ENCODE results near the gene TOR1AIP2.
A peak's percentile ranks its signal among the peaks of the same experiment; 100 is the strongest.

TOR1AIP2 gene

DNA sequence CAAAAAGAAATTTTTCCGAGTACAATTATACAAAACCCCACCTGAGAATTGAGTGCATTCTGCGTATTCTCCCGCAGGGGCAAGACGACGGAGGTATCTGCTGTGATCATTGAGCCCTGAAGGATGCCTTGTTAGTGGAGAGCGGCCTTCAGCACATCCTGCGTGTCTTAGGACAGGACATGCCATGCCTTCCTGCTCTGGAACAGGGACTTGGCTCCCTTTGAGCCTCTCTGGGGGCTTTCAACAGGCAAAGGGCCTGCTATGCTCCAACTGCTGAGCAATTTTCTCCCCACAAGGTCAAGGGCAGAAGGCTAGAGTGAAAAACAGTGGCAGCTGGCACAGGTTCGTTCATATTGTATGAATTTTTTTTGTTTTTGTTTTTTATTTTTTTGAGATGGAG, 52.4 kb downstream of the TOR1AIP2 start:
- DNase-seq: no peak

DNA sequence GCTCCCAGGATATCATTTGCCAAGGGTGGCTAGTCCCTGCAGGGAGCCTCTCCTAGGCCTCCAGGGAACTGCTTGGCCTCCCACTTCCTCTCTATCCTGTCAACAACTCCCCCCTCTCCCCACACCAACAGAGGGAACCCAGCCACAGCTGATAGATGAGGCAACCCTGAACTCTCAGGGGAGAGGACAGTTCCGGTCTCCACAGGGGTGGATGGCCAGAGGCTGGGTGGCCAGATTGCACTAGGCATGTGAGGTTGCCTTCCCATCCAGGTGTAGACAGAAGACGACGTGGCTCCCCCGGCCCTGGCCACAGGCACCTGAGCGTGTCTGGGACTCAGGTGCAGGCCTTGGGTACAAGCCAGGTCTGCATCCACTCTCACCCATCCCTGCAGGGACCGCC, 53.3 kb downstream of the TOR1AIP2 start:
- no peak for DNase-seq

GRCh38 chr1:179823693-179824092, 53.9 kb downstream of the TOR1AIP2 start:
- no peak for DNase-seq

DNA sequence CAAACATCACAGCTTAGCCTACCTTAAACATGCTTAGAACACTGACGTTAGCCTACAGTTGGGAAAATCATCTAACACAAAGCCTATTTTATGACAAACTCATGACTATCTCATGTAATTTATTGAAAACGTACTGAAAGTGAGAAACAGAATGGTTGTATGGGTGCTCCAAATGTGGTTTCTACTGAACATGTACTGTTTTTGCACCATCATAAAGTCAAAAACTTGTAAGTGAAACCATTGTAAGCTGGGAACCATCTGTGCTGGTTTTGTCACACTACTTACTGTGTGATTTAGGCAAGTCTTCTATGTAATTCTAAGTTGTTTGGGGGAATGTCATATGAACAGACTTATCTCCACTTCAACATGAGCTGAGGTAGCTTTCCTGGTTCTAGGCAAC, 55.5 kb downstream of the TOR1AIP2 start:
- DNase-seq: no peak

DNA sequence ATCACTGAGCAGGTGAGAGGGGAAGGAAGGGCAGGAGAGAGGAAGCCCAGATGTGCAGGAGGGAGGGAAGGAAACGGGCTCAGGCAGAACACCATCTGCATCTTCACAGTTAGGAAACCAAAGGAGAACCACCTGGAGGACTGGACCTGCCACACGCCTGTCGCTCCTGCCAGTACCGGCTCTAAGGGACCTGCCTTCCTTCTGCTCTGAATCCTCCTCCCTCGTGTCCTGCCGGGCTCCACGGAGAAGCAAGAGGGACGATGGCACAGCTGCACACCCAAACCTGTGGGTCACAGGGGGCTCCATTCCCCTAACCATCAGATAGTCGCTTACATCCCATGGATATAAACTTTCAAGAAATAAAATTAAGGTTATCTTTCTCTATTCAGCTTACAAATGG, 56.1 kb downstream of the TOR1AIP2 start:
- no peak for DNase-seq

DNA sequence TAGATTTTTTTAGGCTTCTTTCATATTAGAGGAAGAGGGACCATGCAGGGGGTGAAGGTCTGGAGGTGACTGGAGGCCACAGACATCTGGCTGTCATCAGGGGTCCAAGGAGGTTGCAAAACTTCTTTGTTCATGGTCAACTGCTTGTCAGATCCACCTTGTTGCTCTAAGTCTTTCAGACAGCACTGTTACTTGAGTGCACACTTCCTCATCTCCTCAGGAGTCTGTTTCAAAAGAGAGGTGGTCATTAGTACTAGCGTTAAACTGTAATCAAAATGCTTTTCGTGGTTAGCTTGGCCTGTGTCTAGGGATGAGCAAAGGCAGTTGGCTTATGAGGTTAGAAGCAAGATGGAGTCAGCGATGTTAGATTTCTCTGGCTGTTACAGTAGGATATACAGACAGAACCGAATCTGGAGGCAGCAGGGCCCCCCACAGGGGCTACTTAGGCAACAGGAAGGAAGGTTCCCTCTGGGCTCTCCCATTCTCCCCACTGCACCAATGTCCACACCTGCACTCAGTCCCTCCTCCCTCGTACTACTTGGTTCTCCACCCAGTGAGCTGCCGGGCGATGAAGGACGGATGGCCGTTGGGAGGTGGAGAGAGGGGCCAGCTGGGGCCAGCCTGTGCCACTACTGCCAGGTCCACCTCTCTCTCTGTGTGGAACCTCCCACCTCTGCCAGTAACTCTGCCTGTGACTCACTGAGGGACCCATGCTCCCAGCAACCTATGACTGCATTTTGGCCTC, 57.2 kb downstream of the TOR1AIP2 start:
- no peak for DNase-seq

DNA sequence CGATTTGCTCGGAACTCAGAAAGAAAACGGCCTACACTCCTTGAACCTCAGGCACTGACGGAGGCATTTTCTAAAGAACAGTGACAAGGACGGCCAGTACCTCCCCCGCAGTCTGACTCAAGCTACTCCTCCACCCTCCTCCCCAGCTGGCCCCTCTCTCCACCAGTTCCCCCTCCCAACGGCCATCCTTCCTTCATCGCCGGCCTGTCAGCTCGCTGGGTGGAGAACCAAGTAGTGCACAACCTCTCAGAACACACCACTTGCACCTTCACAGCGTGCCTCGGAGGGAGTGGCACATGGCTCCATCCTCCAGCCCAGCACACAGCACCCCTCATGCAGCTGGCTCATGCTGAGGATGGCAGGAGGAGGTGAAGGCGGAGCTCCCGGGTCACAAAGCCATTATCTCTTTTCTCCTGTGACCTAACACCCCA, 58.8 kb downstream of the TOR1AIP2 start:
- DNase-seq: no peak

GRCh38 chr1:179818260-179818659, 59.3 kb downstream of the TOR1AIP2 start:
- no peak for DNase-seq

DNA sequence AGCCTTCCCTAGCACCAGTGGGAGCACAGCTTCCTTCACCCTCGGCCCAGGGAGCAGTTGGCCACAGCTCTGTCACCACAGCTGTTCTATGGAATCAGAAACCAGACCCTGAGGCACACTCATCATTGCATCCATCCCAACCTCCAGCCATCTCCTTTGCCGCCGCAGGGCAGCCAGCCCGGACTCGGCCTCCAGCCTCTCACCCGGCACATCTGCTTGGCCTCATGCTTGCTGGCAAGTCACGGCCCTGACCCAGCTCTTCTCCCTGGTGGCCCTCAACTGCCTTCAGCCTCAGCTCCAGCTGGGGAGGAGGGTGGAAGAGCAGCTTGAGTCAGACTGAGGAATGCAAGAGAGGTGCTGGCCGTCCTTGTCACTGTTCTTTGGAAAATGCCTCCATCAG, 59.8 kb downstream of the TOR1AIP2 start:
- no peak for DNase-seq

GRCh38 chr1:179817056-179817455, 60.5 kb downstream of the TOR1AIP2 start:
- no peak for DNase-seq

DNA sequence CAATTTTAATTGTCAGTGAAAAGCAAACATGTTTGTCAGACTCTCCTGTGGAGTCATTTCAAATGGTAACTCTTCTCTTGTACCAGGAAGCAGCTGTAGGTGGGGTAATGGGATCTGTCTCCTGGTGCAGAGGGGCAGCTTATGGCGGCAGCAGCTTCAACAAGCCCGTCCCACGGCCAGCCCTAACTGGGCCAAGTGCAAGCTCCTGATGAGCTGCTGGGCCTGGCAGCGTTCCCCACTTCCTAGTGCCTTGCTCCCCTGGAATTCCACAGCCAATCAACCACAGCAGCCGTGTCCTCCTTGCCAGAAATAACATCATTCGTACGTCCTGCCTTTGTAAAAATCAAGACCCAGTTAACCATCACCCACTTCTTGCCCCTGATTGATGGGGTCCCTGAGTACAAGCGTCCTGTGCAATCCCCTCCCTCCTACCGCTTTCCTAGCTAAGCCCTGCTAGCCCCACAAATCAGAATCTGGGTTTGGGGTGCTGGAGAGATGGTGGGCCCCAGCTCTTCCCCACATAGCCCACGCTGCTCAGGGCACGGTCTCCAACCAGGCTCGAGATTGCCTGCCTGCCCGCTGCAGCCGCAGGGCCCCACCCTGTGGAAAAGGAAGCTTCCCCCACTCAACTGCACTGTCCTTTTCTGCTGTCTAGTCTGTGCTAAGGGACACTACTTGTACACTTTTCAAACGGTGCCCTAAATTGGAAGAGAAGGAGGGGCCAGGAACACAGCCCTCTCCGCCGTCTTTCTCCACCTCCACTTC, 61.2 kb downstream of the TOR1AIP2 start:
- DNase-seq: no peak

- DNase-seq: no peak
Measured at GRCh38 chr1:179815641-179816040, 62.0 kb downstream of the TOR1AIP2 start.

GRCh38 chr1:179814546-179814838, 63.1 kb downstream of the TOR1AIP2 start:
- no peak for DNase-seq

DNA sequence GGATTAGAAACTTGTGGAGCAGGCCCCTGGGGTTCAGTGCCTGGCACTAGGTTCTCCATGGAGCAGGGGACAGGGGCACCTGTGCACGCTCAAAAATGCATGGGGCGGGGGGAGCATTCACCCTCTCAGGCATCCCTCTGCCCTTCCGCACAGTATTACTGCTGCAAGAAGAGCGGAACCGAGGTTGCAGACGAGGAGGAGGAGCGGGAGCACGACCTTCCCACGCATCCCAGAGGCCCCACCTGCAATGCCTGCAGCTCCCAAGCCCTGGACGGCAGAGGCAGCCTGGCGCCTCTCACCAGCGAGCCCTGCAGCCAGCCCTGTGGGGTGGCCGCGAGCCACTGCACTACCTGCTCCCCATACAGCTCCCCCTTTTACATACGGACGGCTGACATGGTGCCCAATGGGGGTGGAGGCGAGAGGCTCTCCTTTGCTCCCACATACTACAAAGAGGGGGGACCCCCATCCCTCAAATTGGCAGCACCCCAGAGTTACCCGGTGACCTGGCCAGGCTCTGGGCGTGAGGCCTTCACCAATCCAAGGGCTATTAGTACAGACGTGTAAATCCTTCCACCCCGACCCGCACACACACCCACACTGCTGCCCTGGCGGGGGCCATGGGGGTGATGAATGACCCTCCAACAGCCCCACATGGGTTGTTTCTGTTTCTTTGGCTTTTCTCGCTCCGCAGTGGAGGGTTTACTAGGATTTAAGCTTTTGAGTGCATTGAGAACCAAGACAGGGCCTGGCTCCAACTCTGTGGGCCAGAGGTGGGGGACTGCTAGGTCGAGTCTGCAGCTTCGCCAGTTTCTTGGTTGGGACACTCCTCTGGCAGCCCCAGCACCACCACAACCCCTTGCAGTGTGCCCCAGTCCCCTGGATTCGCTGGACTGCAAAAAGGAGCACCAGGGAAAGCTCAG, 63.7 kb downstream of the TOR1AIP2 start:
- no peak for DNase-seq

DNA sequence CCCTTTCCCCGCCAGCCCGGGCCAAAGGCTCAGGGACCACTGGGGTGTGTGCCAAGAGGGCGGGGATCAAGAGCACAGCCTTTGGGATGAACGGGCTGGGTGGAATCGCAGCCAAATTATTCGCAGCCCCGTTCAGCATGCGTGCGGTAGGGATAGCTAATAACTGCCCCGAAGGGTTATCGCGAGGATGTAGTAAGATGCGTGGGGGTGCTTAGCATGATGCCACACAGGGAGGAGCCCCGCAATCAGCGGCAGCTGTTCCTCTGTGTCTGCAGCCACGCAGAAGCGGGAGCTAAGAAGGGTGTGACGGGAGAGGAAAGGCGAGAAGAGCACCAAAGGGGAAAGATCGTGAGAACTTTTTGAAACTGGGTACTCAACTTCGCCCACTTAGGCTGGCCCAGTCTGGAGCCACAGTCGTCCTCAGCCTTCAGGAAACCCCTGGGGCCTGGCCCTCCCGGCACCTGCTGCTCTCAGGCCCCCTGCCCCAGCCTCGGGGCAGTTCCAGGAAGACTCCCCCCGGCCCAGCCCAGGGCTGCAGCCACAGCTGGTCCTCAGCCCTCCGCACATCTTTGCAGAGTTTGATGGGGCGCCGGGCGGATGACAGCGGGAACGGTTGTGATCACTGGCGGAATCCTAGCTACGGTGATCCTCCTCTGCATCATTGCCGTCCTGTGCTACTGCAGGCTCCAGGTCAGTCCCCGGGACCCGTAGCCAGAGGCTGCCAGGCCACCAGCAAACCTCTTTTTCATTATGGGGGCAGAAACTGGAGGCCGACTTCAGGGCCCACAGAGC, 64.9 kb downstream of the TOR1AIP2 start:
- DNase-seq: no peak

DNA sequence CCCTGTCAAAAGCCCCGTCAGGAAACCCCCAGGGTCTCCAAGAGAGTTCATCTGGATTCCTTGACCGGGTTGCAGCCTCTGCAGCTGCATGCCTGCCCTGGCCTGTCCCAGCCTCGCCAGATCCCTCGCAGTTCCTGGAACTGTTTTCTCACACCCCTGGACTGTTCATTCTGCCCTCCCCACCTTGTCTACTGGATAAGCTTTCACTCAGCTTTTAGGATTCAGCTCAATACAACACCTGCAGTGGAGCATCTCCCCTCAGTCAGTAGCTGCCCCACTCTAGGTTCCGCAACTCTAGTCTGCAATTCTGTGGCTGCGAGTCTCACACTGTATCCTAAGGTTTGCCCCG, 67.3 kb downstream of the TOR1AIP2 start:
- DNase-seq: no peak

DNA sequence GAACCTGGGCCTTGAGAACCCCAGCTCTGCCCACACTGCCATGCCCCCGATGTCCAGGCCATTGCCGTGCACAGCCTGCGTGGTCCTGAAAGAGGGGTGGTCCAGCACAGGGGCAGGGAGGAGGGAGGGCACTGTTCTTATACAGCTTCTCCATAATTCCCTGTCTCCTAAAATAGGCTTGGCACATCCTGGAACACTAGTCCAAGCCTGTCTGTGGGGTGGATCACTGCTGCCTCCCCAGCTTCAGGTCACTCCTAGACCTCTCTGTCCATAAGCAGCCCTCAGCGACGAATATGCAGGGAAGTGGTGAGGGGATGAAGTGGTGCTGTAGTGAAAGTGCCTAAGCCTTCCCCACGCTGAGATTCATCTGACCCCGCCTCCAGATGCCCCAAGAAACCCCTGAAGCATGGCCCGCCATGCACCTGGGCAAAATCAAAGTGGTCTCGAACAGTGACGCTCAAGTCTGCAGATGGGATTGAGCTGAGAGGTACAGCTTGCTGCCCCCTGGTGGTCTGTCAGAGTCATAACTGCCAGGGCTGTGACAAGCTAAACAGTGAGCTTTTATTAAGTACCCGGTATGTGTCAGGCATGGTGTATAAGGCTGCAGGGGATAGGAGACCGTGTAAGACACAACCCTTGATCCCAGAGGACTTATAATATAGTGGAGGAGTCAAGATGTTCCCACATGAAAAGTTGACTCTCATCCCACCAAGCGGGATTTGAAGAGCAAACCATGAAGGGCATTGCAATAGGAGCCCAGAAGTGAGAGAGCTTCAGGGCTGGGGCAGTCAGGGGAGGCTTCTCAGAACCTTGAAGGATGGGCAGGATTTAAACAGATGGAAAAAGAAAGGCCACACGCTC, 67.9 kb downstream of the TOR1AIP2 start:
- DNase-seq: peak; percentile 70 to 78

GRCh38 chr1:179808503-179808902, 69.1 kb downstream of the TOR1AIP2 start:
- no peak for DNase-seq

DNA sequence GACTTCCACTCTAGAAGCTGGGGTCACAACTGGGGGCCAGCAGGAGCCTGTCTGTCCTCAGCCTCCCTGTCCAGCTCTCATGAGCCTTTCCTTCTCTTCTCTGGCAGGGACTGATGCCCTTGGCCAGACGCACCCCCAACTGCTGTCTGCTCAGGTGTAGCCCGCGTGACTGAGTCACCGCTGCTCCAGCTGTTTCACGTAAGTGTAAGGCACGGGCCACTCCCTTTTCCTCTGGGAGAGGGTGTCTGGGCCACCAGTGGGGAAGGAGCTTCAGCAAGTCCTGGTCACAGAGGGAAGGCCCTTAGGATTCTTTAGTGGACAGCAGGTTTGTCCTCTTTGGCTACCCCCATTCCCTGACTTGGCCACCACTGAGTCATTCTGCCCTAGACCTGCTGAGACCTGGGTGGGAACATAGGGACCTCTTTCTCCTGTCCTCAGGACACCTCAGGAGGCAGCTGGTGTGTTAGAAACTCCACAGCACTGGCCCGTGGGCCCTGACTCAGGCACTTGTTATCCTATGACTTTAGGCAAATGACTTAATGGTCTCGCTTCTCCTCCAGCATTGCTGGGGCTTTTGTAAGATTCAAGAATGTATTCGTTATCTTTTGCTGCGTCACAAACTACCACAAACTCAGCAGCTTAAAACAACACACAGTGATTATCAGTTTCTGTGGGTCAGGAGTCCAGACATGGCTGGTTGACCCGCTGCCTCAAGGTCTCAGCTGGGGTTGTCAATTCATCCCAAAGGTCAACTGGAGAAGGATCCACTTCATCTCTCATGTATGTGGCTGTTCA, 69.7 kb downstream of the TOR1AIP2 start:
- no peak for DNase-seq

DNA sequence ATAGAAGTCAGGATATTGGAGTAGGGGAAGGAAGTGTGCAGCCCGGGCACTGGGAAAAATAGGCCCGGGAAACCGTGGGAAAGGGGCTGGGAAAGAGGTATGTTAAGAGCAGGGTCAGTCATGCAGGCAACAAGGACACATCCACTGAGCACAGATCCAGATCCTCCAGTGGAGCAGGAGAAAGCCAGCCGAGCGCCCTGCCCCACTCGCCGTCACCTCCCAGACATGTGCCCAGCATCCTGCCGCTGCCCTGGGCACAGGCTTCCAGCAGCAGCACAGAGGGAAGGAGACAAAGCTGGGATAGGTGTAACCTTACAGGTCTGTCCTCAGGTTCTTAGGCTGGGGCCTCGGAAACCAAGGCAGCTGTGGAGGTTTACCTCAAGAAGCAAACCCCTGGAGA, 70.3 kb downstream of the TOR1AIP2 start:
- no peak for DNase-seq

DNA sequence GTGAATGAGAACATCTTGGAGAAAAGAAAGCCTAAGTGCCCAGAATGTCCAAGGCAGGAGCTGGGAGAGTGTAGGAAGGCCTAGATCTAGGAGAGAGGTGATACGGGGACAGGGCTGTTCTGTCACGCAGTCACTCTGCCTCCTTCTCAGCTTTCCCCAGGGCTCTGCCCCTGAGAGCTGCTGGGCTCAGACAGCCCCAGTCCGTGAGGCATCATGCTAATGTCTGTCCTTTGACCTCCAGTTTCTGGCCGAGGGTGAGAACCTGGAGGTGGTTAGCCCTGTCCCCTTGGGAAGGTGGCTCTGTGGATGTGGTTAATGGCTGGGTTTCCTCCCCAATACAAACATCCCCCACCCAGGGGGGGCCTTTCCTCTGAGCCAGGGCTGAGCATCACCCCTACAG, 71.3 kb downstream of the TOR1AIP2 start:
- DNase-seq: no peak
